Umbilical cord (tissue), 2 donors: ENCODE results near the gene RDH5. TPM values are rescaled to one million over a fixed set of nuclear protein-coding genes. Genes with fewer than 3 reads are reported as not detected.

ENCODE experiments used
- DNase-seq: peaks from one replicate; pipeline ENCODE4 v3.0.0-alpha.2; 2015; ENCODE audit warnings: low spot score
- total RNA-seq: library from RNA; depleted of rRNA; stranded (reverse); fragments of >200 nt; gene quantifications from one replicate; pipeline ENCODE4 v1.2.3, GENCODE V29; 2014; ENCODE audit warnings: low replicate concordance; ENCODE audit not compliant: insufficient read depth

The RDH5 gene
- 42.9 TPM for total RNA-seq

GRCh38 chr12:55720071-55720564, at the start of gene RDH5:
Gene RDH5 (plus strand): TSS chr12:55720393. CDS start chr12:55721185, 792 bp downstream.
- DNase-seq = peak; percentile 73

DNA sequence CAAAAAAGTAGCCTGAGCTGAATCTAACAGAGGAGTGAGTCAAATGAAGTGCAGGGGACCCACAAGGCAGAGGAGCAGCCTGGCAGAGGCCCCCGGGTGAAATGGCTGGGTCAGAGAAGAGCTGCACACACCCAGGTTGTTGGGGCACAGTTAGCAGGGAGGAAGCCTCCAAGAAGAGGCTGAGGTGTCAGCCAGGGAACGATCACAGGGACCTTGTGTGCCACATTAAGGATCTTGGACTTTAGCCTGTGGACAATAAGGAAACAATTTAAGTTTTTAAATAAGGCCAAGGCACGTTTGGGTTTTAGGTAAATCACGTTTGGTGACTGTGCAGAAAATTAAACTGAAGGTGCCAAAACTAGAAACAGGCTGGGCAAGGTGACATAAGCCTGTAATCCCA, 48.4 kb upstream of the RDH5 start:
- DNase-seq = no peak

DNA sequence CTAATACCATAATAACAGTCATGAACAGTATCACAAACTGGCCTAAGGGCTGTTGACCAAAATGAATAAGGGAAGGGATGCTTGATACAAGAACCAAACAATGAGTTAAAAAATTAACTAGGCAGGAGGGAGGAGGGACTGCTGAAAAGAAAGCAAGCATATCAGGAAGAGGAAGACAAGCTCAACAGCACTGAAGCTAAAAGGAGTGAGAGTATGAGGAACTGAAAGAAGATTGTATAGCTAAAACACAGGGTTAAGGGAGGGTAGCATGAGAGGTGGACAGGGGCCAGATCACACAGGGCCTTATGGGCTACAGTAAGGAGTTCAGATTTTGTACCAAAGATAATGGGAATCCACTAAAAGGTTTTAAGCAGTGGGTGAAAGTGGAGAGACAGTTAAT, 46.6 kb upstream of the RDH5 start:
- peak; percentile 19 for DNase-seq

DNA sequence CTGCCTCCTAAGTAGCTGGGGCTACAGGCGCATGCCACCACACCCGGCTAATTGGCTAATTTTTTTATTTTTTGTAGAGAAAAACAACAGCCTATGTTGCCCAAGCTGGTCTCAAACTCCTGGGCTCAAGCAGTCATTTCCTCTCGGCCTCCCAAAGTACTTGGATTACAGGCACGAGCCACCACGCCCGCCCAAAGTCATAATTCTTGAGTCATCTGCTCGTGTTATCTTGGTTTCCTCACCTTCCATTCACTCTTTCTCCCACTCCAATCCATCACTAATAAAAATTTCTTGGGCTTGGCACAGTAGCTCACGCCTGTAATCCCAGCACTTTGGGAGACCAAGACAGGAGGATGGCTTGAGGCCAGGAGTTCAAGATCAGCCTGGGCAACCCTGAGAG, 44.5 kb upstream of the RDH5 start:
- DNase-seq = no peak

- no peak for DNase-seq
Measured at GRCh38 chr12:55676707-55677106, 43.5 kb upstream of the RDH5 start.

DNA sequence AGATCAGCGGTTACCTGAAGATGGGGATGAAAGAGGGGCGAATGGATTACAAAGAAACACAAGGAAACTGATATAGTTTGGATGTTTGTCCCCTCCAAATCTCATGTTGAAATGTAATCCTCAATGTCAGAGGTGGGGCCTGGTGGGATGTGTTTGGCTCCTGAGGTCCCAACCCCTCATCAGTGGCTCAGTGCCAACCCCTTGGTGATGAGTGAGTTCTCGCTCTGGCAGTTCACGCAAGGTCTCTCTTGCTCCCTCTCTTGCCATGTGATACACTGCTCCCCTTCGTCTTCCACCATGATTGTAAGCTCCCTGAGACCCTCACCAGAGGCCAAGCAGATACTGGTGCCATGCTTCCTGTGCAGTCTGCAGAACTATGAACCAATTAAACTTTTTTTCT, 40.5 kb upstream of the RDH5 start:
- DNase-seq = no peak

DNA sequence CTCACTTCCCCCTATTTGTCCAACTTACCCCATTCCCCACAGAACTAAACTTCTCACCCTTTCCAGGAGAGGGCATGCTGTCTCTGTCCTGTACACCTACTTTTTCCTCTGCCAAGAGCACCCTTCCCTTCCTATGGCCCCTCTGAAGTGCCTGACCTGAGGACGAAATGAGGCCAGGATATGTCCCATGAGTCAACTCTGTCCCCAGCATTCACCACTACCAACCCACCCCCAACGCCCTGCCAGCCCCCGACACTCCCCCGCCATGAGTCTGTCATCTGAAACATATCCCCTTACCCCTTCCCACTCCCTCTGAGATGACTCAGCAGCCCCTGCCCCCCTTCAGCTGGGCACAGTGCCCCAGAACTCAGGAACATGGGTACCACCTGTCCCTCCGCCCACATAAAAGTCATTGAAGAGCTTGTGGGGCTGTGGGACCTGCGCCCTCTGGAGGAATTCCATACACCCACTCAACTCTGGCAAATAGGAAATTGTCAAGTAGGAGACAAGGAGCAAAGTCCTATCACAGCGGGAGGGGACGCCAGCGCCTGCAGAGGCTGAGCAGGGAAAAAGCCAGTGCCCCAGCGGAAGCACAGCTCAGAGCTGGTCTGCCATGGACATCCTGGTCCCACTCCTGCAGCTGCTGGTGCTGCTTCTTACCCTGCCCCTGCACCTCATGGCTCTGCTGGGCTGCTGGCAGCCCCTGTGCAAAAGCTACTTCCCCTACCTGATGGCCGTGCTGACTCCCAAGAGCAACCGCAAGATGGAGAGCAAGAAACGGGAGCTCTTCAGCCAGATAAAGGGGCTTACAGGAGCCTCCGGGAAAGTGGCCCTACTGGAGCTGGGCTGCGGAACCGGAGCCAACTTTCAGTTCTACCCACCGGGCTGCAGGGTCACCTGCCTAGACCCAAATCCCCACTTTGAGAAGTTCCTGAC, 38.8 kb upstream of the RDH5 start:
- DNase-seq = peak; percentile 32

DNA sequence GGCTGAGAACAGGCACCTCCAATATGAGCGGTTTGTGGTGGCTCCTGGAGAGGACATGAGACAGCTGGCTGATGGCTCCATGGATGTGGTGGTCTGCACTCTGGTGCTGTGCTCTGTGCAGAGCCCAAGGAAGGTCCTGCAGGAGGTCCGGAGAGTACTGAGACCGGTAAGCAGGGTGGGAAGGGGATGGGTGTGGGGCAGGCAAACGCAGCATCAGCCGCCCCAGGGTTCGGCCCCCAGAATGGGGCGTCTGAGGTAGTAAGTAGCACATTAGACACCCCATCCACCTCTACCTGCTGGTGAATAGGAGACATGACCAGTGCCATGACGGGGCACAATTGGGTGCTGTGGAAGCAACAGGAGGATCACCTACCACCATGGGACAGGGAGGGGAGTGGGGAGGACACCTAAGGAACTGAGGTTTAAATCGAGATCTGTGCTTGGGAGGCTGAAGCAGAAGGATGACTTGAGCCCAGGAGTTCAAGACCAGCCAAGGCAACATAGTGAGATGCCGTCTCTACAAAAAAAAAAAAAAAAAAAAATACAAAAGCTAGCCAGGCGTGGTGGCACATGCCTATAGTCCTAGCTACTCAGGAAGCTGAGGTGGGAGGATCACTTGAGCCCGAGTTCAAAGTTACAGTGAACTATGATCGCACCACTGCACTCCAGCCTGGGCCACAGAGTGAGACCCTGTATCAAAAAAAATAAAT, 38.0 kb upstream of the RDH5 start:
- no peak for DNase-seq

DNA sequence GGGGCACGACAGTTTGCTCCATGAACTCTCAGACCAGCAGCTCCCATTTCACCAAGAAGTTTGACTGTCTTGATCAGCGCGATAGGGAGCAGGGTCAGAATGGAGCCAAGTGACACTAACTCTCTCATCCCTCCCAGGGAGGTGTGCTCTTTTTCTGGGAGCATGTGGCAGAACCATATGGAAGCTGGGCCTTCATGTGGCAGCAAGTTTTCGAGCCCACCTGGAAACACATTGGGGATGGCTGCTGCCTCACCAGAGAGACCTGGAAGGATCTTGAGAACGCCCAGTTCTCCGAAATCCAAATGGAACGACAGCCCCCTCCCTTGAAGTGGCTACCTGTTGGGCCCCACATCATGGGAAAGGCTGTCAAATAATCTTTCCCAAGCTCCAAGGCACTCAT, 36.5 kb upstream of the RDH5 start:
- no peak for DNase-seq

GRCh38 chr12:55684761-55685370, 35.3 kb upstream of the RDH5 start:
- DNase-seq = no peak

DNA sequence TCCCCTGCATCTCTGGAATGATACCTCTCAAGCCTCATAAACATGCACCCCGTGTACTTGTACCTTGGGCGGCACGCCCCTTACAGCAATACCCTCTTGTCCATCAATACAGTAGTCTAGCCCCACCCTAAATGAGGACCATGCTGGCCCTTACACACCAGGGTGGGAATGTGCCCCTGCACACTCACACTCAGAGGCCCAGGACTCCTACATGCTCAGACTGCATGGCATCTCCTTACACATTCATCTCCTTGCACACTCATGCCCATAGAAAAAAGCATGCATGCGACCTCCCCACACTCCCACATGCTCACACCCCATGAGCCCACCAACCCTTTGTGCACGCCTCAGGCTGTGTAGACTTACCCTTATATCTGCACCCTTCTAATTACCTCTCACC, 34.5 kb upstream of the RDH5 start:
- no peak for DNase-seq

- DNase-seq = no peak
Measured at GRCh38 chr12:55686366-55687010, 33.7 kb upstream of the RDH5 start.

- DNase-seq = no peak
Measured at GRCh38 chr12:55687746-55688145, 32.4 kb upstream of the RDH5 start.

- DNase-seq = no peak
Measured at GRCh38 chr12:55688716-55689655, 31.2 kb upstream of the RDH5 start.

DNA sequence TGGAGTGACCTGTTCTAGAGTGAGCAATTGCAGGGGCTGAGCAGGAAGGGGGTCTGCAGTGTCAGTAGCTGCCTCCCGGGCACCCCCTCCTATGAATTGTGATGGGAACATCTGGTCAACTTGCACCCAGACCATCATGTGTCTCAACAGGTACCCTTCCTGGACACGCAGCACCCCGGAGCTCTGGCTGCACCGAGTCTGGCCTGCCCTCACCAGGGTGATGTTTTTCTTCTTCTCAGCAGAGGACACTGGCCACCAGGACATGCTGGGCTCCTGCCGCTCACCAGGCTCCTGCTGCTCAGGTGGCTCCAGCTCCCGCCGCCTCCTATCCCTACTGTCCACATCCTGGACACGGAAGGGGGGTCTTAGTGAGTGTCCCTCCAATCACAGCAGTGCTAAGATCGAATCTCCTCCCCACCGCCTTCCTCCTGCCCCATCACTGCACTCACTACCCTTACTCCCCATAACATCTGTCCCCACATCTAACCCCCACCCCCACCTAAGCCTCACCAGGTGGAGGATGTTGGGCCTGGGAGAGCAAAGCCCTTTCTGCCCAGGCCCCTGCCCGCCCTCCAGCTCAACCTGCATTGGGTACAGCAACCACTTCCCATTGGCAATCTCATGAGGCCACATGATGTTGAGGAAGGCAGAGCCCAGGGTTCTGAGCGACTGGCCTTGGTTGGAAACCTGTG, 27.4 kb upstream of the RDH5 start:
- no peak for DNase-seq

GRCh38 chr12:55693323-55694187, 26.6 kb upstream of the RDH5 start:
- no peak for DNase-seq

DNA sequence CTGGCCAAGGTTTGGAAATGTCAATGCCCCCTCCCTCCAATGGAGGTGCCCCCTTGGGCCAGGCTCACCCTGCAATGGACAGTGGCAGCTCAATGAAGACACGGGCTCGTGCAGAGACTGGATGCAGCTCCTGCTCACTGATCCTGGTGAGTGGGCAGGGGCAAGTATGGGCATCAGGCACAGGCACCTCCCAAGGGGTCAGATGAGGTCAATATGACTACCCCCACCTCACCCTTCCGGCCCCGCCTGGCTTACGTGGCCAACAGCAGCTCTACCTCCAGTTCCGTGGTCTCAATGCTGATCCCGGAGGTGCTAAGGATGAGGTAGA, 26.0 kb upstream of the RDH5 start:
- DNase-seq = no peak

GRCh38 chr12:55694651-55695050, 25.5 kb upstream of the RDH5 start:
- DNase-seq = no peak

GRCh38 chr12:55695349-55695748, 24.8 kb upstream of the RDH5 start:
- no peak for DNase-seq
